Measurements from ENCODE around the gene EHBP1. TPM values are rescaled to one million over a fixed set of nuclear protein-coding genes. Genes with fewer than 3 reads are reported as not detected.

The EHBP1 gene
- total RNA-seq, 4 donors from 2014 or later = 195 to 367 (median 212) TPM

DNA sequence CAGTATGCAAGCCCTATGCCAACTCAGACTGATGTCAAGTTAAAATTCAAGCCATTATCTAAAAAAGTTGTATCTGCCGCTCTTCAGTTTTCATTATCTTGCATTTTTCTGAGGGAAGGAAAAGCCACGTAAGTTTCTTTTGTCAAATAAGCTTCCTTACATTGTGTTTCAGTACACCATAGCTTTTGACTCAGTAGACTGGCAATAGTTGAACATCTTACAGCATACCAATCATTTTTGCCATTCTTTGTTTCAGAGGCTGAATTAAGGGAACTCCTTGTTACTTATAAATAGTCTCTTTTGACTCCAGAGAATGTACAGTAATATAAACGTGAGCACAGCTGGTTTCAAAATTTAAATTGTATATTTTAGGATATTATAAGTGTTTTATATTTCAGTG lies 120.6 kb downstream of the EHBP1 start:
- Histone ChIP-seq H3K9me3 (peaks cover 0 to 8% (median 0%) of the 10 kb centered on the region in 4 donors), H3K4me3 (no peak overlapping the region), H3K36me3 (peaks cover 5 to 47% (median 6%) of the 10 kb centered on the region in 3 donors), H3K27me3 (no peaks in the 10 kb centered on the region), H3K27ac (peak overlapping the region in 1 of 4 donors; percentile 12), H3K4me1 (peaks cover 0 to 49% (median 9%) of the 10 kb centered on the region in 4 donors)
- DNase-seq (ENCODE audit: low spot score in 2 of 2) = no peak
- WGBS, 2 donors = 30 to 41% methylated on average over 3 of the region's 3 CpGs
- TF ChIP-seq EP300 (IDR thresholded peaks at IDR 0.05) (no peak), POLR2A (IDR thresholded peaks at IDR 0.05) (no peak)
- TF ChIP-seq, protein P1, sequence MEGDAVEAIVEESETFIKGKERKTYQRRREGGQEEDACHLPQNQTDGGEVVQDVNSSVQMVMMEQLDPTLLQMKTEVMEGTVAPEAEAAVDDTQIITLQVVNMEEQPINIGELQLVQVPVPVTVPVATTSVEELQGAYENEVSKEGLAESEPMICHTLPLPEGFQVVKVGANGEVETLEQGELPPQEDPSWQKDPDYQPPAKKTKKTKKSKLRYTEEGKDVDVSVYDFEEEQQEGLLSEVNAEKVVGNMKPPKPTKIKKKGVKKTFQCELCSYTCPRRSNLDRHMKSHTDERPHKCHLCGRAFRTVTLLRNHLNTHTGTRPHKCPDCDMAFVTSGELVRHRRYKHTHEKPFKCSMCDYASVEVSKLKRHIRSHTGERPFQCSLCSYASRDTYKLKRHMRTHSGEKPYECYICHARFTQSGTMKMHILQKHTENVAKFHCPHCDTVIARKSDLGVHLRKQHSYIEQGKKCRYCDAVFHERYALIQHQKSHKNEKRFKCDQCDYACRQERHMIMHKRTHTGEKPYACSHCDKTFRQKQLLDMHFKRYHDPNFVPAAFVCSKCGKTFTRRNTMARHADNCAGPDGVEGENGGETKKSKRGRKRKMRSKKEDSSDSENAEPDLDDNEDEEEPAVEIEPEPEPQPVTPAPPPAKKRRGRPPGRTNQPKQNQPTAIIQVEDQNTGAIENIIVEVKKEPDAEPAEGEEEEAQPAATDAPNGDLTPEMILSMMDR (IDR thresholded peaks at IDR 0.05) = no peak

DNA sequence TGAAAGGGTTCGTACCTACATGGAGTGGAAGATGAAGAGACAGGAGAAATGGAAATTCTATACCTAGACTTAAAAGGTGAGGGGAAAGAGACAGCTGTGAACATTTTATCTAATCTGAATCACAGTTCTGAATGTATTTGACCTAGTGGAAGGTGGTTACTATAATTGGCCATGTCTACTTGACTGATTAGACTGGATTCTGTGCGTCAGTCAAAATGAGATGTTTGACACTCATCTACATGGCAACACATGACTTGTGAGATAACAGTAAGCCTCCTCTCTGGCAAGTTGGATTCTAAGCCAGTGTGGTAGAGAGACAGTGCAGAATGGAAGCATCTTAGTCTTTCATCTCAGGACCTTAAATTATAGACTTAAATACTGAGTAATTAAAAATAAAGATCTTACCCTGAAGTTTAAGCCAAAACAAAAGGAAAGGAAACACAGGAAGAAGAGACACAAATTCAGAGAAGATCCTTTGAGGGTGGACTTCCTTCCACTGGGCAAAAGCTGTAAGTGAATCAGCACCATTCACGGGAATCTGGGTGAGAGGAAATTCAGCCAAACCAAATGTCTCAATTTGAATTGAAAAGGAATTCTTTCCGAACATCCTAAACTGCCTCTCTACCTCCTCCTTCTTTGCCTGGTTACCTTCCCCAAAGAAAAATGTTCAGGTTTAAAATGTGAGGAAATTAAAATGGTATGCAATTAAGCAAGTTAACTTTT lies 121.6 kb downstream of the EHBP1 start:
- TF ChIP-seq, protein P1 (IDR thresholded peaks at IDR 0.05) = no peak
- no peak for TF ChIP-seq POLR2A (IDR thresholded peaks at IDR 0.05)
- no peak for TF ChIP-seq EP300 (IDR thresholded peaks at IDR 0.05)
- Histone ChIP-seq H3K4me3 (no peak overlapping the region), H3K36me3 (peaks cover 5 to 57% (median 6%) of the 10 kb centered on the region in 3 donors), H3K27me3 (no peaks in the 10 kb centered on the region), H3K27ac (no peak overlapping the region), H3K9me3 (peaks cover 0 to 8% (median 0%) of the 10 kb centered on the region in 4 donors), H3K4me1 (peaks cover 0 to 48% (median 9%) of the 10 kb centered on the region in 4 donors)
- WGBS, 2 donors = 88 to 89% methylated on average over 4 of the region's 4 CpGs
- no peak for DNase-seq (ENCODE audit: low spot score in 2 of 2)

DNA sequence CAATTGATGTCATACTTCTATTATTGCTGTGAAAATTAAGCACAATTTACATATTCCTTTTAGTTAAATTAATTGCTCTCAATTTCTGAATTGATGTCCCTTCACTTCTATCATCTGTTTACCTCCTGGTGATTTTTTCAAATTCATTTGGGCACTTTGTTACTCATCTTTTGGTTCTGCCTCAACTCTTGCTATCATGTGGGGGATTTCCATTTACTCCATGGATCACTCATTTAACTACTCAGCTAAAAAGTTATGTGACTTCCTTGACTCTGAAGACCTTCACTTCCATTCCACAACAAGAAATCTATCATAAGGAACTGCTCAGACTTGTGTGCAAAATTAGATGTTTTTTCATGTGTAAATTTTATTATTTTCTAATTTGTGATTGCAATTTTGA lies 126.2 kb downstream of the EHBP1 start:
- no peaks in the 10 kb centered on the region for H3K27me3 ChIP-seq
- no peak for DNase-seq (ENCODE audit: low spot score in 2 of 2)
- H3K36me3 ChIP-seq = peaks cover 2 to 89% (median 5%) of the 10 kb centered on the region in 3 donors
- H3K27ac ChIP-seq = no peak overlapping the region
- no peak overlapping the region for H3K4me3 ChIP-seq
- H3K9me3 ChIP-seq = peaks cover 0 to 22% (median 0%) of the 10 kb centered on the region in 4 donors
- peaks cover 0 to 3% (median 0%) of the 10 kb centered on the region in 4 donors for H3K4me1 ChIP-seq
- no peak for TF ChIP-seq POLR2A (IDR thresholded peaks at IDR 0.05)
- TF ChIP-seq, protein P1 (IDR thresholded peaks at IDR 0.05) = no peak
- no peak for TF ChIP-seq EP300 (IDR thresholded peaks at IDR 0.05)

GRCh38 chr2:62844311-62845090 lies 139.0 kb downstream of the EHBP1 start:
- 78 to 87% methylated on average over 1 of the region's 1 CpG for WGBS, 2 donors
- DNase-seq (ENCODE audit: low spot score in 2 of 2) = no peak
- TF ChIP-seq POLR2A (IDR thresholded peaks at IDR 0.05) (no peak), EP300 (IDR thresholded peaks at IDR 0.05) (no peak)
- TF ChIP-seq, protein P1 (IDR thresholded peaks at IDR 0.05) = no peak
- H3K36me3 ChIP-seq = peaks cover 0 to 82% (median 0%) of the 10 kb centered on the region in 3 donors
- H3K27me3 ChIP-seq = no peaks in the 10 kb centered on the region
- peaks cover 0 to 45% (median 8%) of the 10 kb centered on the region in 4 donors for H3K9me3 ChIP-seq
- no peak overlapping the region for H3K4me3 ChIP-seq
- no peaks in the 10 kb centered on the region for H3K4me1 ChIP-seq
- H3K27ac ChIP-seq = no peak overlapping the region

DNA sequence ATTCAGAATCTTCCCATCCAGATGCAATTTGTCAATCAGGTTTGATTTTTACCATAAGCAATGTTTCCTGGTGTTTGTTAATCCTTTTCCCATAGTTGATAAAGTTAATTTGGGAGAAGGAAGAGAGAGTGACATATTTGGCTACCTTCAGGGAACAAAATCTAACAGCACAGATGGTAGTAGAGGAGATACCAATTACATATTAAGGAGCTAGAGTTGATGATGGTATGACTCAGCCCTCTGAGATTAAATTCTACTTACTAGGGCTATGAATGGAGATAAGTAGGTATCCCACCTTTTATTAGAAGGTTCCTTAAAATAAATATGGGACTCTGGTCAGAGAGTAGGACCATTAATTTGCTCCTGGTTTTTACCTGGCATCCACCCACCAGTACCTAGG lies 139.7 kb downstream of the EHBP1 start:
- H3K27me3 ChIP-seq = no peaks in the 10 kb centered on the region
- no peak for DNase-seq (ENCODE audit: low spot score in 2 of 2)
- H3K4me3 ChIP-seq = no peak overlapping the region
- no peaks in the 10 kb centered on the region for H3K4me1 ChIP-seq
- TF ChIP-seq, protein P1 (IDR thresholded peaks at IDR 0.05) = no peak
- no peak for TF ChIP-seq EP300 (IDR thresholded peaks at IDR 0.05)
- TF ChIP-seq POLR2A (IDR thresholded peaks at IDR 0.05) = no peak
- H3K27ac ChIP-seq = no peak overlapping the region
- H3K9me3 ChIP-seq = peaks cover 0 to 37% (median 8%) of the 10 kb centered on the region in 4 donors
- peaks cover 0 to 89% (median 0%) of the 10 kb centered on the region in 3 donors for H3K36me3 ChIP-seq
